Jurkat, Clone E6-1 (cell line): ENCODE results near the gene ADSL.
"Not testable (repeated sequence)": the region's sequence is repeated elsewhere in the genome, so short reads cannot be mapped to it uniquely, and the experiment has no call there.

Source experiments
- DNase-seq: peaks from one replicate; pipeline ENCODE4 v3.0.0-alpha.2; 2011; ENCODE audit warnings: low read depth, low spot score
- H3K4me3 ChIP-seq: 2 replicates; pipeline ENCODE4 v1.5.1; 2011; ENCODE audit warnings: mild to moderate bottlenecking, low read length, control low read depth, moderate library complexity

Gene ADSL

DNA sequence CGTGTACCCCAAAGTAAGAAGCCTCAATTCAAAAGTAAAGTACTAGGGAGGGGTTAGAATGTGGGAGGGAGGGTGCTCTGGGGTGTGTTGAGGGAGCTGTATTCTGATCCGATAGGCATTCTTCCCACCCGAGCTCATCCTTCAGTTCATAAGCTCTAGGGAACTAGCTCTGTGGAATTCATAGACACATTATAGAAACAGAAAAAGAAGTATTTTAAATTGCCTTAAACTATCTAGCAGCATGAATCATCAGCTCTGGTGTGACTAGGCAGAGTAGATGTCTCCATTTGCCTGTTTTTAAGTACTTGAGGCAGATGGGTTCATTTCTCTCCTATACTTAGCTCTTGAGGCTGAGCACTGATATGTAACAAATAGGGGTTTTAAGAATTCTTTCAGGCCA lies 16.8 kb downstream of the ADSL start:
- DNase-seq: no peak

DNA sequence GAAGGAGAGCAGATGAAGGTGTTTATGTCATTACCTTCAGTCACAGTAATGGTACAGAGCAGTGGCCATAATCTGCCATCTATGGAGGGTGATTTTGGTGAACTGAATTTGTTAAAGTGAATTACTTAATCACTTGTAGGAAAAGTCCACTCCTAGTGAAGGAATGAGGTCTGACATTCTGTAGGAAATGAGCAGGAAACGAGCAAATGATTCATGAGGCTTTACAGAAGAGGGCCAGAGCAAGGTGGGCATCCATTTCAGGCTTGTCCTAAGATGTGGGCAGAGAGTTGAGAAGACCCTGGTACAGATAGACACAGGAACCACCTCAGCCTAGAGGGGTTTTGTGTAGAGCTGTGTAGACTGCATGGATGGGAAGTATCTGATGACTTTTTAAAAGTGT lies 18.1 kb downstream of the ADSL start:
- no peak for DNase-seq
- no peak overlapping the region for H3K4me3 ChIP-seq

More for the DNA sequence above, 16.8 kb downstream of the ADSL start:
- H3K4me3 ChIP-seq: no peak overlapping the region

DNA sequence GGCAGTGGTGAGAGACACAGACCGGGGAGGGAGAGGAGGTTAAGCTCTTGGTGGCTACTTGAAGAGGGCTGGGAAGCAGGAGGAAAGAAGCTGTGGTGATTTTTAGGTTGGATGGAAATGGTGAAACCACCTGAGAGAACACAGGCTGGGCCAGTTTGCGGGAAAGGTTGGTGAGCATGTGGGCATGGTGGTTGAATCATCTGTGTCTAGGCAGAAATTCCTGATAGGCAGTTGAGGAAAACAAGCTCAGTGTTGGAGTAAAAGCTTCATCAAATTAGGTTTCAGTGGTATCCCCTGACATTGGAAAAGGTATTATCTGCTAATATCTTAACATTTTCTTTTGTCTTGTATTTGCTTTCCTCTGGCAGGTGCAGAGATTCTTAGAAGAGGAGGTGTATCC lies 19.8 kb downstream of the ADSL start:
- H3K4me3 ChIP-seq: no peak overlapping the region
- no peak for DNase-seq

DNA sequence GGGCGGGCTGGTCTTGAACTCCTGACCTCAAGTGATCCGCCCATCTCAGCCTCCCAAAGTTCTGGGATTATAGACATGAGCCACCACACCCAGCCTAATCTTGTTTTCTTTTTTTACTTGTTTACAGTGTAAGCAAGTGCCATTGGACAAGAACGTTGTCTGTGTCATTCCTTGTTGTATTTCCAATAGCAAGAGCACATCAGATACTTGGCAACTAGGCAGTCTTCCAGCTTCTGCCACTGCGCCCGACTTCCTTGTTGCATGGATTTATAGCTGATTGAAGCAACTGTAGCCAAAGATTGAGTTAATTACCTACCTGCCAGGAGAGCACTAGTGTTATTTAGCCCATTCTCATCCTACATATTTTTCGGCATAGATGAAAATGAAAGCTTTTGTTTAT lies 21.0 kb downstream of the ADSL start:
- DNase-seq: no peak
- no peak overlapping the region for H3K4me3 ChIP-seq

DNA sequence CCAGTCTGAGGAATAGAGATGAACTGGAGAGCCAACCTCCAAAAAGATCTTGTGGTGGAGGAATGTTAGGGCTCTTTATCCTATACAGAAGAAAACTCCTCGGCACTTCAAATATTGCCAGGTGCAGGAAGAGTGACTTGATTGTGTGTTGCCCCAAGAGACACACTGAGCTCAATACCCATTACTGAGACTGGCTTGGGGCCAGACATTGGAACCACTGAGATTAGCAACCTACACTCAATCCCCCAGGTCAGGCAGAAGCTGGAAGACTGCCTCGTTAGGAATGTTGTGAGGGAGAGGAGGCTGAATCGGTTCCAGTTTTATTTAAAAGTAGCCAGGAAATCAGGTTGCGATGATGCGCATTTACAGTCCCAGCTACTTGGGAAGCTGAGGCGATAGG lies 21.7 kb downstream of the ADSL start:
- no peak for DNase-seq
- H3K4me3 ChIP-seq: no peak overlapping the region

DNA sequence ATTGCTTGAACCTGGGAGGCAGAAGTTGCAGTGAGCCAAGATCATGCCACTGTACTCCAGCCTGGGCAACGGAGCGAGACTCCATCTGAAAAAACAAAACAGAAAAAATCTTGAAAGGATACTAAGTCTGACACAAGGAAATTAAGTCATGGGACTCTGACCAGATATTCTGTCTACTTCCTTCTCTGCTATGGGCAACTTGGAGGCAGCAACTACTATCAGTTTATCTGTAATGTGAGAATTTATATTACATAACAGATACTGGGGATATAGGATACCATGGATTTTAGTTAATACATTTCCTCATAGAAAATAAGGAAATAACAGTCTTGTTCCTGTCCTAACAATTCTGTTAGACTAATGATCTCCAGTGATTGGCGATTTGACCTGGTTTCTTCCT lies 22.5 kb downstream of the ADSL start:
- DNase-seq: no peak
- no peak overlapping the region for H3K4me3 ChIP-seq

DNA sequence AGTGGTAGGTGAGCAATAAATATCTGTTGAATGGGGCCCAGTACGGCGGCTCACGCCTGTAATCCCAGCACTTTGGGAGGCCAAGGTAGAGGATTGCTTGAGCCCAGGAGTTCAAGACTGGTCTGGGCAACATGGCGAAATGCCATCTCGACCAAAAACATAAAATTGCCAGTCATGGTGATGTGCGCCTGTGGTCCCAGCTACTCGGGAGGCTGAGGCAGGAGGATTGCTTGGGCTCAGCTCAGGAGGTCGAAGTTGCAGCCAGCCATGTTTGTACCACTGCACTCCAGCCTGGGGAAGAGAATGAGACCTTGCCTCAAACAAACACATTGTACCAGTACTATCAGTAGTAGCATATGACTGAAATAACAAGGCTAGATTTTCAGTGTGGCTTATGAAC lies 28.3 kb downstream of the ADSL start:
- DNase-seq: no peak

DNA sequence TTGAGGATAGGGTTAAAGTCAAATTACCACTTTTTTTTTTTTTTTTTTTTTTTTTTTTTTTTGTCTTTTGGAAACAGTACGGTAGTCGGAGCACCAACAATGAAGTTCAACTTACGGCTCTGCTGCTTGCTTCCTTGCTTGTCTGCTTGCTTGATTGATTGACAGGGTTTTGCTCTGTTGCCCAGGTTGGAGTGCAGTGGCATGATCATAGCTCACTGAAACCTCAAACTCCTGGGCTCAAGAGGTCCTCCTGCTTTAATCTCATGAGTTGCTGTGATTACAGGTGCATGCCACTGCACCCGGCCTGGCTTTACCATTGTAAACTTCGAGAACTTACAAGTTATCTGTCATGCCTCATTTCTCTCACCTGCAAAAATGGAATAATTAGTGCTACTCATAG lies 29.8 kb downstream of the ADSL start:
- no peak for DNase-seq
- H3K4me3 ChIP-seq: no peak overlapping the region

More for the DNA sequence above, 28.3 kb downstream of the ADSL start:
- H3K4me3 ChIP-seq: no peak overlapping the region

DNA sequence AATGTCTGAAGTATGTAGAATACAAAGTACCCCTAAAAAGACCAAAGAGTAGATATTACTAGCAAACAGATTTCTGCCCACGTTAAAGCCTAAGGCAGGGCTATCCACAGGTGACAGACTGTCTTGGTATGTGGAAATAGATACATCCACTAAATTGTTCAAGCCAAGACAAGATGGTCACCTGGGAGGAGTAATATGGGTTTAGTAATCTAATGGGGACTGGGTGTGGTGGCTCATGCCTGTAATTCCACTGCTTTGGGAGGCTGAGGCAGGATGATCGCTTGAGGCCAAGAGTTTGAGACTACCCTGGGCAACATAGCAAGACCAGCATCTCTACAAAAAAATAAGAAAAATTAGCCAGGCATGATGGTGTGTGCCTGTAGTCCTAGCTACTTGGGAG lies 31.6 kb downstream of the ADSL start:
- no peak for DNase-seq
- no peak overlapping the region for H3K4me3 ChIP-seq

DNA sequence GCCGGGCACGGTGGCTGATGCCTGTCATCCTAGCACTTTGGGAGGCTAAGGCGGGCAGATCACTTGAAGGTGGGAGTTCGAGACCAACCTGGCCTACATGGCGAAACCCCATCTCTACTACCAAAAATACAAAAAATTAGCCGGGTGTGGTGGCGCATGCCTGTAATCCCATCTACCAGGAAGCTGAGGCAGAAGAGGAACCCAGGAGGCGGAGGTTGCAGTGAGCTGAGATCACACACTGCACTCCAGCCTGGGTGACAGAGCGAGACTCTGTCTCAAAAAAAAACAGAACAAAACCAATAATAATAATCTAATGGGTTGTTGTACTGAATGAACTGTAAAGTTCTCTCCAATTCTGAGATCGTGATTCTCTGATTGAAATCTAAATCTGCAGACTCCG lies 32.1 kb downstream of the ADSL start:
- not testable (repeated sequence) for DNase-seq, H3K4me3 ChIP-seq

DNA sequence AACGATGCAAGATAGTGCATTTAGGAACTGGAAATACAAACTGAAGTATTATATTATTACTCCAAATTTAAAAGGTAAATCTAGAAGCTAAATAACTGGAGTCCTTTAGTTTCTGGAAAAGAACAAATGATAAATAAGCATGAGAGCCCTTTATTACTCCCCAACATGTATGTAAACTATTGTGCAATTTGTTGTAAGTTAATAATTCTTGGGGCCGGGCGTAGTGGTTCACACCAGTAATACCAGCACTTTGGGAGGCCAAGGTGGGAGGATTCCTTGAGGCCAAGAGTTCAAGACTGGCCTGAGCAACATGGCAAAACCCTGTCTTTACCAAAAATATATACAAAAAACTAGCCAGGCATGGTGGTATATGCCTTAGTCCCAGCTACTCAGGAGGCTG lies 35.2 kb downstream of the ADSL start:
- no peak for DNase-seq
- H3K4me3 ChIP-seq: no peak overlapping the region

DNA sequence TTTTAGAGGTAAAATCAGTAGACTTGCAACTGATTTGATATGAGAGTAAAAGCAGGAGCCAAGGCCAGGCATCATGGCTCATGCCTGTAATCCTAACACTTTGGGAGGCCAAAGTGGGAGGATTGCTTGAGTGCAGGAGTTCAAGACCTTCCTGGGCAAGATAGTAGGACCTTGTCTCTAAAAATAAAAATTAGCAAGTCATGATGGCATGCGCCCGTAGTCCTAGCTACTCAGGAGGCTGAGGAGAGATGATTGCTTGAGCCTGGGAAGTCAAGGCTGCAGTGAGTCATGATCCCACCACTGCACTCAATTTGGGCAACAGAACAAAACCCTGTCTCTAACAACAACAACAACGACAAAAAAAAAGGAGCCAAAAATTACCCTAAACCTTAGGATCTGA lies 37.6 kb downstream of the ADSL start:
- DNase-seq: no peak
- no peak overlapping the region for H3K4me3 ChIP-seq

DNA sequence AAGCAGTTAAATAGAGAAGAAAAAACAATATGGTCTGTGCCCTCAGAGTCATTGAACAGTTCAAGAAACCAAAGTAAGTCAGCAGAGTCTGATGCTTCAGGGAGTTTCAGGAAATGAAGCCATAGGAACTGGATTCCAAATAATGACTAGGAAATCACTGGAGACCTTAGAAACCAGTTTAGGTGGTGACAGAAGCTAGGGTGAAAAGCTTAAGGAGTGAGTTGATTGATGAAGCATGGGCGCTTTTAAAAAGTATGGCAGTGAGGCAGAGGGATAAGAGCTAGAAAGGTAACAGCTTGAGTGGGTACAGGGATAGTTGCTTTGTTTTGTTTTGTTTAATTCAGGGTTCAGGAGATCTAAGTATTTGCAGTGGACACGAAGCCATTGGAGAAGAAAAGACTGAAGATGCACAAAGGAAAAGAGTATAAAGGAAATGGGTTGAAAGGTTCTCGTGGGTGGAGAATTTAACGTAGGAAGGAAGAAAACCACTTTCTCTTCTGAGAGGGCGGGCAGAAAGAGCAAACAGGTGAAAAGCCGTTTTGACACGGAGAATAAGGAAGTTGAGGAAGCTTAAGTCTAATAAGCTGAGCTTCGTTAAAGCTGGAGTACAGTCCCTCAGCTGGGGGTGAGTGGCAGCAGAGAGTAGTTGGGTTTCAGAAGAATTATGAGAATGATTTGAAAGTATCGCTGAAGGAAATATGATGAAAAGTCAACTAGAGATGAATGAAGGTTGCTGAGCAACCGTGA lies 38.9 kb downstream of the ADSL start:
- peak; percentile 66 for DNase-seq

DNA sequence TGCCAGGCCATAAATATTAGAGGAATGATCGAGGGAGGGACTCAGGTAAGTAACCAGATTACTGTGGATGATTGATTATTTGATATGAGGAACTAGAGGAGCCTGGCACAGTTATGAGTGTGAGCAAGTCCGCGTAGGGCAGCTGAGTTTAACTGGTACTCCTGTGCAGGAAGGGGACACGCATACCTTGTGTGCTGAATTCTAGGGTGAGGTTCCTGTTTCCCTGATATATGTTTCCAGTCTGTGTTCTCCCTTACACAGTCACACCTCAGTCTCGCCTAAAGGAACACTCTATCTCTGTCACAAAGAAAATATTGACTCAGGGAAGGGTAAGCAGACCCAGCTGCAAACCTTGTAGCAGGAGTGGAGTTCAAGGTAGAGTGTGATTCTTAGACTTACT lies 41.4 kb downstream of the ADSL start:
- H3K4me3 ChIP-seq: no peak overlapping the region
- DNase-seq: no peak

More for the DNA sequence above, 38.9 kb downstream of the ADSL start:
- H3K4me3 ChIP-seq: peak overlapping the region; percentile 44

DNA sequence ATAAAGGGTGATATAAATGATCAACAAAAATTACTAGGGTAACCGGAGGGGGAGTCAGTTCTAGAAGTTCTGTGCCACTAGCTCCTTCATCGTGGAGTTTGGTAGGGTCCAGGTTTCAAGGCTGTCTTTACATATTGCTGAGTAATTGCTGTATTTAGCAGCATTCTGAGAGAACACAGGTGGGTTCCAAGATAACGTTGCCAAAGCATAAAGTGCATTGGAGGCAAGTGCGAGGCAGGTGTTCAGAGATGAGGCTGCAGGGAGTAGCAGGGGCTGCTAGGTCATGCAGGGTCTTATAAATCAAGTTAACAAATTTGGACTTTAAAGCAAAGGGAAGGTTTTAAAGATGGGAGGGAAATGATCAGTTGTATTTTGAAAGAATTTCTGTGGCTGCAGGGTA lies 41.9 kb downstream of the ADSL start:
- no peak overlapping the region for H3K4me3 ChIP-seq
- DNase-seq: no peak

DNA sequence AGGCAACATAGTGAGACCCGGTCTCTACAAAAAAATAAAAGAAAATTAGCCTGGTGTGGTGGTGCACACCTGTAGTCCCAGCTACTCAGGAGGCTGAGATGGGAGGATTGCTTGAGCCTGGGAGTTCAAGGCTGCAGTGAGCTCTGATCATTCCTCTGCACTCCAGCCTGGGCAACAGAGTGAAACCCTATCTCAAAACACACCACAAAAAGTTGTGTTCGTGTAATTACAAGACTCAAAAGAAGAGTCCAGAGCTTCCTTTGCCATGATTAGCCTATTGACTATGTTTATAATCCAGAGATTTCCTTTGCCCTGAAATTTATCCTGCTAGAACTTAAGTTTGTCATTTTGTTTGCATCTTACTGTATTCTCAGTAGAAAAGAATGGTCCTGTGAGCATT lies 45.1 kb downstream of the ADSL start:
- no peak overlapping the region for H3K4me3 ChIP-seq
- DNase-seq: no peak

DNA sequence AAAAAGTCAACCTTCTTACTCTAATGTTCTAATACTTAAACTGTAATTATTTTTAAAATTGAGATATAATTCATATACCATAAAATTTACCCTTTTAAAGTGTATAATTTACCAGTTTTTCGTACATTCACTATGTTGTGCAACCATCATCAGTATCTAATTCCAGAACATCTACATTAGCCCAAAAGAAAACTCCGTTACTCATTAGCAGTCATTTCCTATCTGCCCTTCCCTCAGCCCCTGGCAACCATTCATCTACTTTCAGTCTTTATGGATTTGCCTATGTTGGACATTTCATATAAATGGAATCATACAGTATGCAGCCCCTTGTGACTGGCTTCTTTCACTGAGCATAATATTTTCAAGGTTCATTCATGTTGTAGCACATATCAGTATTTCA lies 46.3 kb downstream of the ADSL start:
- no peak for DNase-seq
- no peak overlapping the region for H3K4me3 ChIP-seq

DNA sequence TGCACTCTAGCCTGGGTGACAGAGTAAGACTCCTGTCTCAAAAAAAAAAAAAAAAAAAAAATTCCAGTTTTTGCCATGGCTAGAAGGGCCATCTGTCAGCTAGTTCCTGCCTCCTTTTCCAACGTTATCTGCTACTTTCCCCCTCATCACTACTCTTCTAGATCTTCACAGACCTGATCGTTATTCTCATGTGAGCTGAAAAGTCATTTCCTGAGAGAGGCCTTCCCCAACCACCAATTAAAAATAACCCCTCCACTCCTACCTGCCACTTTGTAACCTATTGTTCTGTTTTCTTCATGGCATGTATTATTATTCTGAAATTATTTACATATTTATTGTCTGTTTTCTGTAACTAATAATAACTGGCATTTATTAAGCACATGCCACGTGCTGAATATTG lies 48.3 kb downstream of the ADSL start:
- DNase-seq: no peak
- H3K4me3 ChIP-seq: no peak overlapping the region

DNA sequence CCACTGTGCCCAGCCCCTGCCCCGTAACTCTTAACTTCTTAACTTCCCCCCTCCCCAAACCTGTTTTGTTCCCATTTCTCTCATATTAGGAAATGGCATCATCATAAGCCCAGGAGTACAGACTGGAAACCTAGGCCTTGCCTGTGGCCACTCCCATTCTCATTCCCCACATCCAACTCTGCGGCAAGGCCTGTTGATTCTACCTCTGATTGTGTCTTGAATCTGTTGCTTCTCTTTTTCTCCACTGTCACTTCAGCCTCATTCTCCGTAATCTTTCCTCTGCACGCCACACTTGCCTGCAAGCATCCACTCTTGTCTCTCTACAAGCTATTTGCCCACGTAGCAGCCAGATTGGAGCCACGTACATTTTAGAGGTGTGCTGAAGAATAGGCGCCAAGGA lies 49.3 kb downstream of the ADSL start:
- no peak for DNase-seq
- no peak overlapping the region for H3K4me3 ChIP-seq

DNA sequence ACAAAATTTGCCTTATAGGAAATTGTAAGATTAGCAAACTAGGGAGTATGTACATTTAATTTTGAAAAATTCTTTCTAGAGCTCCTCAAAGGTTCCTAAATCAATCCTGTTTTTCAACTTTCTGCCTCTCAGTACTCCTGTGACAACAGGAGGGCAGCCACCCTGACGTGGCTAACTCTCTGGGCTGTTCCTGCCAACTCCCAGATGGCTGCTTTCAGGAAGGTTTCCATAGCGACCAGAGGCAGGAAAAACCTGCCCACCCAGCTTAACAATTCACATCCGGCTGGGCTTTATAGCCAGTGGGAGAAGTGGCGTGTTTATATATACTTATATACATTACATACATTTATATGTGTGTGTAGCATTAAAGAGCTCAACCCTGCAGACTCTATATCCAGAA lies 50.6 kb downstream of the ADSL start:
- no peak for DNase-seq
- no peak overlapping the region for H3K4me3 ChIP-seq

DNA sequence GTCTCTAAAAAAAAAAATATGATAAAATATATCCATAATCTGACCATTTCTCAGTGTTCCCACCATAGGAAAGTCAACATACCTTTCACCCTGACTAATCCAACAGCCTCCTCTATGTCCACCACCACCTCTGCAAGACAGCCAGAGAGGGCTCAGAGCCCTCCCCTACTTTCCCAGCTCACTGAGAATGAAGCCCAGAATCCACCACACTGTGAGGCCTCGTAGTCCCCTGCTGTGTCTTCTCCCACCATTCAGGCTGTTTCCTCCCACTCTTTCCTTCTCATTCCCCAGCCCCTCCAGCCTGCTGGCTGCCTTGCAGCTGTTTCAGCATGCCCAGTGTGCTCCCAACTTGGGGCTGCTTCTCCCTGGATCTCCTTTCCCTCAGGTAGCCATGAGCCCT lies 51.1 kb downstream of the ADSL start:
- H3K4me3 ChIP-seq: no peak overlapping the region
- no peak for DNase-seq

DNA sequence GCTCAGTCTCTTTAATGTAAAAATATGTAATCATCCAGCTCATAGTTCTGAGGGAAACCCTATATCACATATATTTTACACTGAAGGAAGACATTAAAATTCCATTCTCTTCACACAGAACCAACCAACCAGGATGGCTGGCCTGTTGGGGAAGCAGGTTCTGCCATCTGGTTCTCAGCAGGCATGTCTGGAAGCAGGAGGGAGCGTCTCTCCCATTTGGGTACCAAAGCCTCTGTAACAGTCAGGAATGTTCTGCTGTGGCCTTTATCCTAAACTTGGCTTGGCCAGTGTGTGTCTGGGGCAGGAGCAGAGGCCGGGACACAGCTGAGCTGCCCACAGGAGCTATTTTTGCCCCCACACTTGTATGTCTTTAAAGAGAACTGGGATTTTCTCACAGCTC lies 53.3 kb downstream of the ADSL start:
- no peak overlapping the region for H3K4me3 ChIP-seq
- no peak for DNase-seq
